ENCODE results near the gene PAX5. TPM values are rescaled to one million over a fixed set of nuclear protein-coding genes. Genes with fewer than 3 reads are reported as not detected.

The PAX5 gene
- total and polyA plus RNA-seq, 2 of the 13 experiments (the other 11 are each of a cell fraction or from before 2014, with no cell fraction given), result not detected

GRCh38 chr9:36867672-36868471 lies 166.2 kb downstream of the PAX5 start (continued):
- peak; percentile 71 for TF ChIP-seq FOXA1 (IDR thresholded peaks at IDR 0.05)
- peak; percentile 98 for TF ChIP-seq FOXA1 (CRISPR knock-in tag; IDR thresholded peaks at IDR 0.05)
- peak; percentile 99 for TF ChIP-seq ZBTB7B (CRISPR knock-in tag; IDR thresholded peaks at IDR 0.05)
- no peak for TF ChIP-seq ZNF790 (CRISPR knock-in tag; IDR thresholded peaks at IDR 0.05; ENCODE audit: borderline replicate concordance)
- TF ChIP-seq NONO (IDR thresholded peaks at IDR 0.05), result no peak
- TF ChIP-seq NONO (CRISPR knock-in tag; conservative IDR thresholded peaks at IDR 0.05), result peak; percentile 92
- TF ChIP-seq LCORL (IDR thresholded peaks at IDR 0.05), result no peak
- TF ChIP-seq LCORL (CRISPR knock-in tag; IDR thresholded peaks at IDR 0.05), result peak; percentile 90
- TF ChIP-seq, protein P1, sequence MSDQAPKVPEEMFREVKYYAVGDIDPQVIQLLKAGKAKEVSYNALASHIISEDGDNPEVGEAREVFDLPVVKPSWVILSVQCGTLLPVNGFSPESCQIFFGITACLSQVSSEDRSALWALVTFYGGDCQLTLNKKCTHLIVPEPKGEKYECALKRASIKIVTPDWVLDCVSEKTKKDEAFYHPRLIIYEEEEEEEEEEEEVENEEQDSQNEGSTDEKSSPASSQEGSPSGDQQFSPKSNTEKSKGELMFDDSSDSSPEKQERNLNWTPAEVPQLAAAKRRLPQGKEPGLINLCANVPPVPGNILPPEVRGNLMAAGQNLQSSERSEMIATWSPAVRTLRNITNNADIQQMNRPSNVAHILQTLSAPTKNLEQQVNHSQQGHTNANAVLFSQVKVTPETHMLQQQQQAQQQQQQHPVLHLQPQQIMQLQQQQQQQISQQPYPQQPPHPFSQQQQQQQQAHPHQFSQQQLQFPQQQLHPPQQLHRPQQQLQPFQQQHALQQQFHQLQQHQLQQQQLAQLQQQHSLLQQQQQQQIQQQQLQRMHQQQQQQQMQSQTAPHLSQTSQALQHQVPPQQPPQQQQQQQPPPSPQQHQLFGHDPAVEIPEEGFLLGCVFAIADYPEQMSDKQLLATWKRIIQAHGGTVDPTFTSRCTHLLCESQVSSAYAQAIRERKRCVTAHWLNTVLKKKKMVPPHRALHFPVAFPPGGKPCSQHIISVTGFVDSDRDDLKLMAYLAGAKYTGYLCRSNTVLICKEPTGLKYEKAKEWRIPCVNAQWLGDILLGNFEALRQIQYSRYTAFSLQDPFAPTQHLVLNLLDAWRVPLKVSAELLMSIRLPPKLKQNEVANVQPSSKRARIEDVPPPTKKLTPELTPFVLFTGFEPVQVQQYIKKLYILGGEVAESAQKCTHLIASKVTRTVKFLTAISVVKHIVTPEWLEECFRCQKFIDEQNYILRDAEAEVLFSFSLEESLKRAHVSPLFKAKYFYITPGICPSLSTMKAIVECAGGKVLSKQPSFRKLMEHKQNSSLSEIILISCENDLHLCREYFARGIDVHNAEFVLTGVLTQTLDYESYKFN (CRISPR knock-in tag; conservative IDR thresholded peaks at IDR 0.05), result peak; percentile 98
- 0 out of 2 replicates have a peak, but pooled peaks have one; percentile 20 for TF ChIP-seq ISX (CRISPR knock-in tag; conservative IDR thresholded peaks at IDR 0.05)
- TF ChIP-seq ZNF256 (CRISPR knock-in tag; conservative IDR thresholded peaks at IDR 0.05), result 0 out of 2 replicates have a peak, but pooled peaks have one; percentile 70
- TF ChIP-seq, protein P2, sequence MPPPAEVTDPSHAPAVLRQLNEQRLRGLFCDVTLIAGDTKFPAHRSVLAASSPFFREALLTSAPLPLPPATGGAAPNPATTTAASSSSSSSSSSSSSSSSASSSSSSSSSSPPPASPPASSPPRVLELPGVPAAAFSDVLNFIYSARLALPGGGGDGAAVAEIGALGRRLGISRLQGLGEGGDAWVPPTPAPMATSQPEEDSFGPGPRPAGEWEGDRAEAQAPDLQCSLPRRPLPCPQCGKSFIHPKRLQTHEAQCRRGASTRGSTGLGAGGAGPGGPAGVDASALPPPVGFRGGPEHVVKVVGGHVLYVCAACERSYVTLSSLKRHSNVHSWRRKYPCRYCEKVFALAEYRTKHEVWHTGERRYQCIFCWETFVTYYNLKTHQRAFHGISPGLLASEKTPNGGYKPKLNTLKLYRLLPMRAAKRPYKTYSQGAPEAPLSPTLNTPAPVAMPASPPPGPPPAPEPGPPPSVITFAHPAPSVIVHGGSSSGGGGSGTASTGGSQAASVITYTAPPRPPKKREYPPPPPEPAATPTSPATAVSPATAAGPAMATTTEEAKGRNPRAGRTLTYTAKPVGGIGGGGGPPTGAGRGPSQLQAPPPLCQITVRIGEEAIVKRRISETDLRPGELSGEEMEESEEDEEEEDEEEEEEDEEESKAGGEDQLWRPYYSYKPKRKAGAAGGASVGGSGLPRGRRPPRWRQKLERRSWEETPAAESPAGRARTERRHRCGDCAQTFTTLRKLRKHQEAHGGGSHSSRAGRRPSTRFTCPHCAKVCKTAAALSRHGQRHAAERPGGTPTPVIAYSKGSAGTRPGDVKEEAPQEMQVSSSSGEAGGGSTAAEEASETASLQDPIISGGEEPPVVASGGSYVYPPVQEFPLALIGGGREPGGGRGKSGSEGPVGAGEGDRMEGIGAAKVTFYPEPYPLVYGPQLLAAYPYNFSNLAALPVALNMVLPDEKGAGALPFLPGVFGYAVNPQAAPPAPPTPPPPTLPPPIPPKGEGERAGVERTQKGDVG (CRISPR knock-in tag; IDR thresholded peaks at IDR 0.05; ENCODE audit: borderline replicate concordance), result no peak
- TF ChIP-seq KLF6 (CRISPR knock-in tag; IDR thresholded peaks at IDR 0.05), result 0 out of 2 replicates have a peak, but pooled peaks have one; percentile 72
- TF ChIP-seq XRCC5 (optimal IDR thresholded peaks at IDR 0.05; ENCODE audit: low read length), result peak; percentile 77
- TF ChIP-seq ATF5 (CRISPR knock-in tag; IDR thresholded peaks at IDR 0.05; ENCODE audit: low read depth), result no peak
- peak; percentile 72 for TF ChIP-seq TCF7 (IDR thresholded peaks at IDR 0.05; ENCODE audit: low read depth)
- TF ChIP-seq KLF9 (CRISPR knock-in tag; IDR thresholded peaks at IDR 0.05; ENCODE audit: low read depth), result 0 out of 2 replicates have a peak, but pooled peaks have one; percentile 65
- TF ChIP-seq, protein P3, sequence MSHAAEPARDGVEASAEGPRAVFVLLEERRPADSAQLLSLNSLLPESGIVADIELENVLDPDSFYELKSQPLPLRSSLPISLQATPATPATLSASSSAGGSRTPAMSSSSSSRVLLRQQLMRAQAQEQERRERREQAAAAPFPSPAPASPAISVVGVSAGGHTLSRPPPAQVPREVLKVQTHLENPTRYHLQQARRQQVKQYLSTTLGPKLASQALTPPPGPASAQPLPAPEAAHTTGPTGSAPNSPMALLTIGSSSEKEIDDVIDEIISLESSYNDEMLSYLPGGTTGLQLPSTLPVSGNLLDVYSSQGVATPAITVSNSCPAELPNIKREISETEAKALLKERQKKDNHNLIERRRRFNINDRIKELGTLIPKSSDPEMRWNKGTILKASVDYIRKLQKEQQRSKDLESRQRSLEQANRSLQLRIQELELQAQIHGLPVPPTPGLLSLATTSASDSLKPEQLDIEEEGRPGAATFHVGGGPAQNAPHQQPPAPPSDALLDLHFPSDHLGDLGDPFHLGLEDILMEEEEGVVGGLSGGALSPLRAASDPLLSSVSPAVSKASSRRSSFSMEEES (CRISPR knock-in tag; IDR thresholded peaks at IDR 0.05), result peak; percentile 79
- TF ChIP-seq ZSCAN9 (CRISPR knock-in tag; IDR thresholded peaks at IDR 0.05; ENCODE audit: borderline replicate concordance), result peak; percentile 92; the same call in 1 of the 2 replicates
- peak; percentile 43 for TF ChIP-seq ASH2L (IDR thresholded peaks at IDR 0.05; ENCODE audit: insufficient read length, low read depth, low read length)

Data from HepG2 (cell line).